ENCODE measurements around the gene ALDH1A1. TPM values are rescaled to one million over a fixed set of nuclear protein-coding genes. Genes with fewer than 3 reads are reported as not detected.

The ALDH1A1 gene
- total RNA-seq, 1 donor from 2014 or later, result 10.9 TPM

GRCh38 chr9:72898784-72899733 lies 53.8 kb downstream of the ALDH1A1 start:
- Mint-ChIP-seq H3K36me3 (no peaks in the 10 kb centered on the region), H3K4me3 (no peak overlapping the region), H3K27ac (no peak overlapping the region), H3K9me3 (no peaks in the 10 kb centered on the region), H3K27me3 (ENCODE audit: low read depth) (no peaks in the 10 kb centered on the region), H3K4me1 (peaks cover 3% of the 10 kb centered on the region)
- TF ChIP-seq CTCF (IDR thresholded peaks at IDR 0.05; ENCODE audit: unreplicated experiment), result no peak
- no peak for DNase-seq (ENCODE audit: low spot score in 2 of 2, unreplicated experiment in 2 of 2)

GRCh38 chr9:72898360-72898759 lies 54.5 kb downstream of the ALDH1A1 start:
- H3K9me3 Mint-ChIP-seq, result no peaks in the 10 kb centered on the region
- H3K27ac Mint-ChIP-seq, result no peak overlapping the region
- no peak overlapping the region for H3K4me3 Mint-ChIP-seq
- peaks cover 3% of the 10 kb centered on the region for H3K4me1 Mint-ChIP-seq
- DNase-seq (ENCODE audit: low spot score in 2 of 2, unreplicated experiment in 2 of 2), result no peak
- TF ChIP-seq CTCF (IDR thresholded peaks at IDR 0.05; ENCODE audit: unreplicated experiment), result no peak
- no peaks in the 10 kb centered on the region for H3K27me3 Mint-ChIP-seq (ENCODE audit: low read depth)
- H3K36me3 Mint-ChIP-seq, result no peaks in the 10 kb centered on the region

- H3K36me3 Mint-ChIP-seq, result no peaks in the 10 kb centered on the region
- no peaks in the 10 kb centered on the region for H3K9me3 Mint-ChIP-seq
- no peak for DNase-seq (ENCODE audit: low spot score in 2 of 2, unreplicated experiment in 2 of 2)
- no peak overlapping the region for H3K4me3 Mint-ChIP-seq
- TF ChIP-seq CTCF (IDR thresholded peaks at IDR 0.05; ENCODE audit: unreplicated experiment), result no peak
- peaks cover 3% of the 10 kb centered on the region for H3K4me1 Mint-ChIP-seq
- H3K27ac Mint-ChIP-seq, result no peak overlapping the region
- no peaks in the 10 kb centered on the region for H3K27me3 Mint-ChIP-seq (ENCODE audit: low read depth)
Measured at GRCh38 chr9:72897069-72897649, 55.7 kb downstream of the ALDH1A1 start.

GRCh38 chr9:72896439-72896838 lies 56.4 kb downstream of the ALDH1A1 start:
- peaks cover 3% of the 10 kb centered on the region for H3K4me1 Mint-ChIP-seq
- no peak for DNase-seq (ENCODE audit: low spot score in 2 of 2, unreplicated experiment in 2 of 2)
- no peak overlapping the region for H3K27ac Mint-ChIP-seq
- H3K36me3 Mint-ChIP-seq, result no peaks in the 10 kb centered on the region
- no peak for TF ChIP-seq CTCF (IDR thresholded peaks at IDR 0.05; ENCODE audit: unreplicated experiment)
- H3K4me3 Mint-ChIP-seq, result no peak overlapping the region
- peaks cover 2% of the 10 kb centered on the region for H3K9me3 Mint-ChIP-seq
- H3K27me3 Mint-ChIP-seq (ENCODE audit: low read depth), result no peaks in the 10 kb centered on the region

- H3K27ac Mint-ChIP-seq, result no peak overlapping the region
- no peaks in the 10 kb centered on the region for H3K36me3 Mint-ChIP-seq
Measured at GRCh38 chr9:72895122-72895521, 57.7 kb downstream of the ALDH1A1 start.

More at GRCh38 chr9:72895122-72895521, 57.7 kb downstream of the ALDH1A1 start:
- Mint-ChIP-seq H3K4me1 (peaks cover 3% of the 10 kb centered on the region), H3K4me3 (no peak overlapping the region), H3K9me3 (peaks cover 2% of the 10 kb centered on the region), H3K27me3 (ENCODE audit: low read depth) (no peaks in the 10 kb centered on the region)
- no peak for TF ChIP-seq CTCF (IDR thresholded peaks at IDR 0.05; ENCODE audit: unreplicated experiment)
- no peak for DNase-seq (ENCODE audit: low spot score in 2 of 2, unreplicated experiment in 2 of 2)

Measured in mesothelial cell of epicardium (in vitro differentiated cells).